WTC11 (cell line): Measurements from ENCODE around the gene KIF17. TPM values are rescaled to one million over a fixed set of nuclear protein-coding genes. Genes with fewer than 3 reads are reported as not detected.
A peak's percentile ranks its signal among the peaks of the same experiment; 100 is the strongest.

Experiments
- ATAC-seq: fragments of 200-7000 bp; cut with Tn5 transposase; 2 replicates; pipeline ENCODE4 v1.10.0; 2021; ENCODE audit warnings: mild to moderate bottlenecking, moderate library complexity
- CTCF ChIA-PET: fragments of 300-600 bp; sonication (Branson Sonifier 250); formaldehyde crosslinking; loops from one replicate; lab custom pipeline; 2021; ENCODE audit warnings: antibody characterized with exemption; lab: Charles Lee
- POLR2A ChIA-PET: fragments of 350-600 bp; sonication (Branson Sonifier 250); formaldehyde crosslinking; loops from one replicate; lab custom pipeline; 2021; ENCODE audit warnings: antibody characterized with exemption; lab: Charles Lee
- DNase-seq: peaks from one replicate; pipeline ENCODE4 v3.0.0; 2021; ENCODE audit warnings: low spot score
- H3K27ac Mint-ChIP-seq: 2 replicates; pipeline ENCODE4 v1.8.0; 2021; ENCODE audit warnings: mixed read lengths
- H3K27me3 Mint-ChIP-seq: 2 replicates; pipeline ENCODE4 v1.8.0; 2021; ENCODE audit warnings: low read depth, mild to moderate bottlenecking, moderate library complexity, mixed read lengths
- H3K36me3 Mint-ChIP-seq: 2 replicates; pipeline ENCODE4 v1.8.0; 2021; ENCODE audit warnings: mixed read lengths
- H3K4me1 Mint-ChIP-seq: 2 replicates; pipeline ENCODE4 v1.8.0; 2022; ENCODE audit warnings: mixed read lengths
- H3K4me3 Mint-ChIP-seq: 2 replicates; pipeline ENCODE4 v1.8.0; 2021; ENCODE audit warnings: mild to moderate bottlenecking, moderate library complexity, mixed read lengths
- H3K9me3 Mint-ChIP-seq: 2 replicates; pipeline ENCODE4 v1.8.0; 2021; ENCODE audit warnings: mixed read lengths
- CBFB ChIP-seq: sonication (generic); formaldehyde crosslinking; IDR thresholded peaks from 2 replicates; pipeline ENCODE4 v1.8.1; 2022; ENCODE audit warnings: mild to moderate bottlenecking, low read depth, missing genetic modification reagents
- E2F4 ChIP-seq: sonication (generic); formaldehyde crosslinking; IDR thresholded peaks from 2 replicates; pipeline ENCODE4 v1.8.1; 2022; ENCODE audit warnings: low read depth, mild to moderate bottlenecking, moderate library complexity, missing genetic modification reagents, borderline replicate concordance
- ELF4 ChIP-seq: sonication (generic); formaldehyde crosslinking; IDR thresholded peaks from 2 replicates; pipeline ENCODE4 v1.8.1; 2022; ENCODE audit warnings: low read depth, mild to moderate bottlenecking, moderate library complexity, missing genetic modification reagents
- FOXJ3 ChIP-seq: sonication (generic); formaldehyde crosslinking; IDR thresholded peaks from 2 replicates; pipeline ENCODE4 v1.9.0; 2021; ENCODE audit warnings: missing genetic modification reagents, mild to moderate bottlenecking, borderline replicate concordance
- FOXP1 ChIP-seq: sonication (generic); formaldehyde crosslinking; IDR thresholded peaks from 2 replicates; pipeline ENCODE4 v1.8.0; 2022; ENCODE audit warnings: missing genetic modification reagents, mild to moderate bottlenecking, moderate library complexity, borderline replicate concordance
- HMGXB4 ChIP-seq: sonication (generic); formaldehyde crosslinking; IDR thresholded peaks from 2 replicates; pipeline ENCODE4 v1.8.1; 2023; ENCODE audit warnings: mild to moderate bottlenecking, moderate library complexity, missing genetic modification reagents
- IRF2 ChIP-seq: sonication (generic); formaldehyde crosslinking; IDR thresholded peaks from 2 replicates; pipeline ENCODE4 v1.8.0; 2022; ENCODE audit warnings: low read depth, missing genetic modification reagents, borderline replicate concordance
- JUN ChIP-seq: sonication (generic); formaldehyde crosslinking; IDR thresholded peaks from 2 replicates; pipeline ENCODE4 v1.8.0; 2023; ENCODE audit warnings: mild to moderate bottlenecking, missing genetic modification reagents
- MAX ChIP-seq: sonication (generic); formaldehyde crosslinking; IDR thresholded peaks from 2 replicates; pipeline ENCODE4 v1.8.0; 2022; ENCODE audit warnings: mild to moderate bottlenecking, missing genetic modification reagents
- MYBL2 ChIP-seq: sonication (generic); formaldehyde crosslinking; IDR thresholded peaks from 2 replicates; pipeline ENCODE4 v1.8.1; 2023; ENCODE audit warnings: mild to moderate bottlenecking, moderate library complexity, missing genetic modification reagents
- PREB ChIP-seq: sonication (generic); formaldehyde crosslinking; IDR thresholded peaks from 2 replicates; pipeline ENCODE4 v1.8.1; 2022; ENCODE audit warnings: mild to moderate bottlenecking, missing genetic modification reagents, moderate library complexity, borderline replicate concordance
- RELA ChIP-seq: sonication (generic); formaldehyde crosslinking; IDR thresholded peaks from 2 replicates; pipeline ENCODE4 v1.8.1; 2022; ENCODE audit warnings: missing genetic modification reagents, mild to moderate bottlenecking, borderline replicate concordance
- RORB ChIP-seq: fragments of 250-450 bp; sonication (Bioruptor Pico); IDR thresholded peaks from 2 replicates; pipeline ENCODE4 v1.9.0; 2021; ENCODE audit warnings: mild to moderate bottlenecking
- SMAD4 ChIP-seq: sonication (generic); formaldehyde crosslinking; IDR thresholded peaks from 2 replicates; pipeline ENCODE4 v1.8.0; 2022; ENCODE audit warnings: mild to moderate bottlenecking, missing genetic modification reagents
- TCF7 ChIP-seq: sonication (generic); formaldehyde crosslinking; IDR thresholded peaks from 2 replicates; pipeline ENCODE4 v1.8.0; 2022; ENCODE audit warnings: mild to moderate bottlenecking, low read depth, missing genetic modification reagents, moderate library complexity
- TEAD4 ChIP-seq: sonication (generic); formaldehyde crosslinking; IDR thresholded peaks from 2 replicates; pipeline ENCODE4 v1.8.0; 2022; ENCODE audit warnings: mild to moderate bottlenecking, missing genetic modification reagents
- USF2 ChIP-seq: sonication (generic); formaldehyde crosslinking; IDR thresholded peaks from 2 replicates; pipeline ENCODE4 v1.8.1; 2023; ENCODE audit warnings: mild to moderate bottlenecking, missing genetic modification reagents, moderate library complexity
- ZNF232 ChIP-seq: sonication (generic); formaldehyde crosslinking; IDR thresholded peaks from 2 replicates; pipeline ENCODE4 v1.8.0; 2022; ENCODE audit warnings: mild to moderate bottlenecking, missing genetic modification reagents
- ZNF512 ChIP-seq: sonication (generic); formaldehyde crosslinking; IDR thresholded peaks from 2 replicates; pipeline ENCODE4 v1.8.1; 2022; ENCODE audit warnings: missing genetic modification reagents, borderline replicate concordance
- total RNA-seq: library from RNA; stranded (reverse); gene quantifications from 3 replicates; pipeline ENCODE4 v1.2.3, GENCODE V29; 2021
- TF ChIP-seq, protein P1 (sequence below): sonication (generic); formaldehyde crosslinking; IDR thresholded peaks from 2 replicates; pipeline ENCODE4 v1.8.1; 2023; ENCODE audit warnings: mild to moderate bottlenecking, missing genetic modification reagents, moderate library complexity
- TF ChIP-seq, protein P2 (sequence below): sonication (generic); formaldehyde crosslinking; IDR thresholded peaks from 2 replicates; pipeline ENCODE4 v1.8.0; 2022; ENCODE audit warnings: missing genetic modification reagents
- TF ChIP-seq, protein P3 (sequence below): sonication (generic); formaldehyde crosslinking; IDR thresholded peaks from 2 replicates; pipeline ENCODE4 v1.8.1; 2022; ENCODE audit warnings: mild to moderate bottlenecking, moderate library complexity, missing genetic modification reagents

The KIF17 gene
- total RNA-seq, 1 experiment from 2014 or later, result 8.1 TPM

DNA sequence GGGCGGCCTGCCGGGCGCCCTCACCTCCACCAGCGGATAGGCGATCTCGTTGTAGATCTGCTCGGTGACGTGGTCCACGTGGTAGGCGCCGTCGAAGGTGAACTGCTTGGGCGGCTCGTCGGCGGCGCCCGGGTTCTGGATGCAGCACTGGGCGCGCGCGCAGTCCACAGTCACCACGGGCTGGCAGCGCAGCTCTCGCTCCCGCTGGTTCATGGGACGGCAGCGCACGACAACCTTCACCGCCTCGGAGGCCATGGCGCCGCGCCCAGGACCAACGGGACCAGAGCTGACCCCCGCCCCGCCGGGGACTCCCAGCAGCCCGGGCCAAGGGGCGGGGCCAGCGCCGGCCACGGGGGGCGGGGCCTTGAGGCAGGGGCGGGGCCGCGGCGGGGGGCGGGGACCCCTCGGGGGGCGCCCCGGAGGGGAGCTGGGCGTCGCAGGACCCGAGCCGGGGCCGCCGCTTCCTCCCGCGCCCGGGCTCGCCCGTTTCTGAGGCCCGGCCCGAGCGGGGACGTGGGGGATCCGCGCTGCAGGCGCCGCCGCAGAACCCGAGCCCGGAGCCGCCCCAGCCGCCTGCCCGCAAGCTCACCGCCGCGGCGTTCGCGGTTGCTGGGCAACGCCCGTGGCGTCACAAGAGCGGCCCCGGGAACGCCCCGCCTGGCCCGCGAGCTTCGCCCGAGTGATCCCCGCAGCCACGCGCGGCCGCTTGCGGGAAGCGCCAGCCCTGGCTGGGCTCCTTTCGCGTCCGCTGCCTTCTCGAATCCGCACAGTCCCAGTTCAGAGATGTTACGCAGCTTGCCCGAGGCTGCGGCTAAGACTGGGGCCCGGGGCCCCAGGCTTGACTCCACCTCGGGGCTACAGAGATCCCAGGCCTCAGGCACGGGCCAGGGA lies at the start of gene KIF17 (continued):
- TF ChIP-seq ZNF512 (no peak), ZNF232 (CRISPR knock-in tag) (no peak), CBFB (CRISPR knock-in tag) (no peak), MYBL2 (CRISPR knock-in tag) (0 out of 2 replicates have a peak, but pooled peaks have one; percentile 48), MAX (CRISPR knock-in tag) (peak; percentile 99), PREB (CRISPR knock-in tag) (no peak), TCF7 (CRISPR knock-in tag) (no peak), USF2 (no peak), FOXP1 (CRISPR knock-in tag) (peak; percentile 89; the same call in 1 of the 2 replicates), SMAD4 (0 out of 2 replicates have a peak, but pooled peaks have one; percentile 44), RELA (CRISPR knock-in tag) (0 out of 2 replicates have a peak, but pooled peaks have one; percentile 27), IRF2 (CRISPR knock-in tag) (no peak)
- TF ChIP-seq, protein P1, sequence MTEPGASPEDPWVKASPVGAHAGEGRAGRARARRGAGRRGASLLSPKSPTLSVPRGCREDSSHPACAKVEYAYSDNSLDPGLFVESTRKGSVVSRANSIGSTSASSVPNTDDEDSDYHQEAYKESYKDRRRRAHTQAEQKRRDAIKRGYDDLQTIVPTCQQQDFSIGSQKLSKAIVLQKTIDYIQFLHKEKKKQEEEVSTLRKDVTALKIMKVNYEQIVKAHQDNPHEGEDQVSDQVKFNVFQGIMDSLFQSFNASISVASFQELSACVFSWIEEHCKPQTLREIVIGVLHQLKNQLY (CRISPR knock-in tag), result no peak
- TF ChIP-seq, protein P2, sequence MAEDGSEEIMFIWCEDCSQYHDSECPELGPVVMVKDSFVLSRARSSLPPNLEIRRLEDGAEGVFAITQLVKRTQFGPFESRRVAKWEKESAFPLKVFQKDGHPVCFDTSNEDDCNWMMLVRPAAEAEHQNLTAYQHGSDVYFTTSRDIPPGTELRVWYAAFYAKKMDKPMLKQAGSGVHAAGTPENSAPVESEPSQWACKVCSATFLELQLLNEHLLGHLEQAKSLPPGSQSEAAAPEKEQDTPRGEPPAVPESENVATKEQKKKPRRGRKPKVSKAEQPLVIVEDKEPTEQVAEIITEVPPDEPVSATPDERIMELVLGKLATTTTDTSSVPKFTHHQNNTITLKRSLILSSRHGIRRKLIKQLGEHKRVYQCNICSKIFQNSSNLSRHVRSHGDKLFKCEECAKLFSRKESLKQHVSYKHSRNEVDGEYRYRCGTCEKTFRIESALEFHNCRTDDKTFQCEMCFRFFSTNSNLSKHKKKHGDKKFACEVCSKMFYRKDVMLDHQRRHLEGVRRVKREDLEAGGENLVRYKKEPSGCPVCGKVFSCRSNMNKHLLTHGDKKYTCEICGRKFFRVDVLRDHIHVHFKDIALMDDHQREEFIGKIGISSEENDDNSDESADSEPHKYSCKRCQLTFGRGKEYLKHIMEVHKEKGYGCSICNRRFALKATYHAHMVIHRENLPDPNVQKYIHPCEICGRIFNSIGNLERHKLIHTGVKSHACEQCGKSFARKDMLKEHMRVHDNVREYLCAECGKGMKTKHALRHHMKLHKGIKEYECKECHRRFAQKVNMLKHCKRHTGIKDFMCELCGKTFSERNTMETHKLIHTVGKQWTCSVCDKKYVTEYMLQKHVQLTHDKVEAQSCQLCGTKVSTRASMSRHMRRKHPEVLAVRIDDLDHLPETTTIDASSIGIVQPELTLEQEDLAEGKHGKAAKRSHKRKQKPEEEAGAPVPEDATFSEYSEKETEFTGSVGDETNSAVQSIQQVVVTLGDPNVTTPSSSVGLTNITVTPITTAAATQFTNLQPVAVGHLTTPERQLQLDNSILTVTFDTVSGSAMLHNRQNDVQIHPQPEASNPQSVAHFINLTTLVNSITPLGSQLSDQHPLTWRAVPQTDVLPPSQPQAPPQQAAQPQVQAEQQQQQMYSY (CRISPR knock-in tag), result no peak
- TF ChIP-seq, protein P3, sequence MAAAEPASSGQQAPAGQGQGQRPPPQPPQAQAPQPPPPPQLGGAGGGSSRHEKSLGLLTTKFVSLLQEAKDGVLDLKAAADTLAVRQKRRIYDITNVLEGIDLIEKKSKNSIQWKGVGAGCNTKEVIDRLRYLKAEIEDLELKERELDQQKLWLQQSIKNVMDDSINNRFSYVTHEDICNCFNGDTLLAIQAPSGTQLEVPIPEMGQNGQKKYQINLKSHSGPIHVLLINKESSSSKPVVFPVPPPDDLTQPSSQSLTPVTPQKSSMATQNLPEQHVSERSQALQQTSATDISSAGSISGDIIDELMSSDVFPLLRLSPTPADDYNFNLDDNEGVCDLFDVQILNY (CRISPR knock-in tag), result 0 out of 2 replicates have a peak, but pooled peaks have one; percentile 11

GRCh38 chr1:20767271-20767670 lies 49.5 kb upstream of the KIF17 start:
- peaks cover 9% of the 10 kb centered on the region; the same call in 1 of the 2 replicates for H3K4me1 Mint-ChIP-seq
- H3K4me3 Mint-ChIP-seq, result no peak overlapping the region
- H3K36me3 Mint-ChIP-seq, result peaks cover 86% of the 10 kb centered on the region
- no peak overlapping the region for H3K27ac Mint-ChIP-seq
- POLR2A ChIA-PET, result no interaction called here
- CTCF ChIA-PET, result no interaction called here
- no peaks in the 10 kb centered on the region for H3K9me3 Mint-ChIP-seq
- ATAC-seq (no peak), DNase-seq (no peak)
- H3K27me3 Mint-ChIP-seq, result no peaks in the 10 kb centered on the region
- no peak for TF ChIP-seq ELF4 (CRISPR knock-in tag)
- no peak for TF ChIP-seq HMGXB4 (CRISPR knock-in tag)
- no peak for TF ChIP-seq FOXJ3 (CRISPR knock-in tag)
- TF ChIP-seq TEAD4 (CRISPR knock-in tag), result no peak
- no peak for TF ChIP-seq RORB (CRISPR knock-in tag)
- no peak for TF ChIP-seq JUN (CRISPR knock-in tag)
- TF ChIP-seq, protein P1 (CRISPR knock-in tag), result no peak
- TF ChIP-seq E2F4 (CRISPR knock-in tag), result no peak
